NCI-H1105 treated with DMSO at 0.1 percent for 48 hours (cell line): ENCODE measurements around the gene RANGAP1.
"Not testable (repeated sequence)": the region's sequence is repeated elsewhere in the genome, so short reads cannot be mapped to it uniquely, and the experiment has no call there.

Source experiments
- DNase-seq: peaks from one replicate; lab custom pipeline; 2025; lab: John Stamatoyannopoulos, UW

RANGAP1 gene

DNA sequence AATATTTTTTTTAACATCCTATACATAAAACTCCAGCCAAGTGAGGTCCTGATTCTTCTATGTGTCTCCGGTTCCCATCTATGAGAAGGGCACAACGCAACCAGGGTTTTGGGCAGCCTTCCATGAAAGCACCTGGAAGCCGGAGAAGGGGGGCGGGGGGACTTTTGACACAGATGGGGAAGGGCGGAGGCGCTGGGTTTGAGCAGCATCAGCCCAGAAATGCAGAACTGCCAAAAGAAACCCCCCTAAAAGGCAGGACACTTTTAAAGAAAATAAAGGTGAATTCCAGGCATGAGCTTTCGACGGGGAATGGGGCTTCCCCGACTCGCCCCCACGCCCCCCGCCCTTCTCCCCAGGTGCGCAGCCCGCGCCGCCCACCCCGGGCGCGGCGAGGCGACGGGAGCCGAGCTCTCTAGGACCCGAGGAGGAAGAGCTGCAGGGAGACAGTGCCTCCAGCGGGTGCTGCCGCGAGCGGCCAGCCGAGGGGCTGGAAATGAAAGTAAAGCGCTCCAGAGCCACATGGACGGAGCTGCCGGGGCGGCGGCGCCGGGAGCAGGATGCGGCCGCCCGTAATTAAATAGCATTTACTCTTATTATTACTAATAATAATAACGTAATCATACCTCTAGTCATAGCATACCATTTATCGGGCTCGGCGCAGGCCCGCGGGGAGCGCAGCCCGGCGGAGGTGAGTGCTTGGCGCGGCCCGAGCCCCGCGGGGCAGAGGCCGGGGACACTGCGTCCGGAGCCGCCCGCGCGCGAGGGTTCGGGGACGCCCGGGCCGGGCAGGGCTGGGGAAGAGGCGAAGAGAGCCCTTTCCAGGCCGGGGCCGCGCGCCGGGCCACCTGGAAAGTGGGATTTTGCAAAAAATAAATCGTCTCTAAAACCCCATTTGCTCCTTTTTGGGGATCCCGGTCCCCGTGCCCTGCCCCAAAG, 15.4 kb upstream of the RANGAP1 start, which contains the start of gene ZC3H7B:
Gene ZC3H7B (plus strand): TSS at position 441 of the 936 bp plus-strand sequence. CDS start 19,136 bp downstream, outside the sequence.
- DNase-seq, result peak; percentile 77

DNA sequence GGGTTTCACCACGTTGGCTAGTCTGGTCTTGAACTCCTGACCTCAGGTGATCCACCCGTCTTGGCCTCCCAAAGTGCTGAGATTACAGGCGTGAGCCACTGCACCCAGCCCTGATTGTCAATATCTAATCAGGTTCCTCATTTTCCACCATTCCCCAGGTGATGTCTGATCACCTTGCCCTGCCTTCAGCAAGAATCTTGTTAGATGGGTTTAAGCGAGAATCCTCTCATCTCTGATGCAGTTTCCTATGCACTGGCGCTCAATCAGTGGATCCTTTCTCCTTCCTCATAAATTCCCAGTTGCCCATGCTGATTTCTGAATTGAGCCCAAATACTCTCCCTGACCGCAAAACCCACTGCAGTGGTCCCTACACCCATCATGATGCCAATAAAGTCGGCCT, 14.7 kb upstream of the RANGAP1 start:
- no peak for DNase-seq

DNA sequence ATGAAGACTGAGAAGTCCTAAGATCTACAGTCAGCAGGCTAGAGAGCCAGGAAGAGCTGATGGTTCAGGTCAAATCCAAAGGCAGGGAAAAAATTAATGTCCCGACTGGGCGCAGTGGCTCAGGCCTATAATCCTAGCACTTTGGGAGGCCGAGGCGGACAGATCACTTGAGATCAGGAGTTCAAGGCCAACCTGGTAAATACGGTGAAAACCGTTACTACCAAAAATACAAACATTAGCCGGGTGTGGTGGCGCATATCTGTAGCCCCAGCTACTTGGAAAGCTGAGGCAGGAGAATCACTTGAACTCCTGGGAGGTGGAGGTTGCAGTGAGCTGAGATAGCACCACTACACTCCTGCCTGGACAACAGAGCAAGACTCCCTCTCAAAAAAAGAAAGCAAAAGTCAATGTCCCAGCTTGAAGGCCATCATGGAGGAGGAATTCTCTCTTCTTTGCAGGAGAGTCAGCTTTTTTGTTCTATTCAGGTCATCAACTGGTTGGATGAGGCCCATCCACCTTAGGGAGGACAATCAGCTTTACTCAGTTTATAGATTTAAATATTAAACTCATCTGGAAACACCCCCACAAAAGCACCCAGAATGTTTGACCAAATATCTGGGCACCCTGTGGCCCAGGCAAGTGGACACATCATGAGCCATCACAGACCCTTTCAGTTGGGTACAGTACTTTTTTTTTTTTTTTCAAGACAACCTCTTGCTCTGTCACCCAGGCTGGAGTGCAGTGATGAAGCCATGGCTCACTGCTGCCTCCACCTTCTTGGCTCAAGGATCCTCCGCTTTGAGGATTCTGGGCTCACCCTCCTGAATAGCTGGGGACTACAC, 11.1 kb upstream of the RANGAP1 start:
- no peak for DNase-seq

DNA sequence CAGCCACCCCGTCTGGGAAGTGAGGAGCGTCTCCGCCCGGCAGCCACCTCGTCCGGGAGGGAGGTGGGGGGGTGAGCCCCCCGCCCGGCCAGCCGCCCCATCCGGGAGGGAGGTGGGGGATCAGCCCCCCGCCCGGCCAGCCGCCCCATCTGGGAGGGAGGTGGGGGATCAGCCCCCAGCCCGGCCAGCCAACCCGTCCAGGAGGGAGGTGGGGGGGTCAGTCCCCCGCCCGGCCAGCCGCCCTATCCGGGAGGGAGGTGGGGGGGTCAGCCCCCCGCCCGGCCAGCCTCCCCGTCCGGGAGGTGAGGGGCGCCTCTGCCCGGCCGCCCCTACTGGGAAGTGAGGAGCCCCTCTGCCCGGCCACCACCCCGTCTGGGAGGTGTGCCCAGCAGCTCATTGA, 8.8 kb upstream of the RANGAP1 start:
- DNase-seq, result not testable (repeated sequence)

DNA sequence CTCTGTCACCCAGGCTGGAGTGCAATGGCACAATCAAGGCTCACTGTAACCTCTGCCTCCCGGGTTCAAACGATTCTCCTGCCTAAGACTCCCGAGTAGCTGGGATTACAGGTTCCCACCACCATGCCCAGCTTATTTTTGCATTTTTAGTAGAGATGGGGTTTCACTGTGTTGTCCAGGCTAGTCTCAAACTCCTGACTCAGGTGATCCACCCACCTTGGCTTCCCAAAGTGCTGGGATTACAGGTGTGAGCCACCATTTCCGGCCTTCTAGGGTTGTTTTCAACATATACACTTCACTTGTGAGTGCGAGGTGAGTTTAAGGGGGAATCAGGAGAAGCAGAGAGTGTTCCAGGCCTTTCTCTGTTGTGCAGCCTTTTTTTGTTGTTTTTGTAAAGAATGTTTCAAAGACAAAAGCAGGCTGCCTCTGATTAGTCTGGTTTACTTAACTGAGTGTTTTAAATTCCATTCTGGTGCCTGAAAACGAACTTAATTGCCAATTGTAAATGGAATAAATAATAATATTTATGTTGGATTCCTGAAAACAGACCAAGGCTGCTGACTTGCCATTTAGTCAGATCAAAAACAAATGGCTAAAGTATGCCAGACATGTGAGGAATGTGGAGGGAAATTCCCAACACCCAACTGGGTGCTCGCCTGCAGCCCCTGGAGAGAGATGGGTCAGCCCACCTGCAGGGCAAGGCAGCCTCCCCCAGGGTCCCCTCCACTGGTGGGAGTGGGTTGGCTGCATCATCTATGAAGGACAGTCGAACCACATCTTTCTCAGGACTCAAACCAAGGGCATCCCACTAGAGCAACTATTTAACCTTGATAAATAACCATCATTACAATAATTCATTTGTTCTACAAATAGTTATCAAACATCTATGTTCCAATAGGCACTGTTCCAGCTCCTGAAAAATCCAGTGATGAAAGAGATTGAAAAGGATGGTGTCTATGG, 4.6 kb upstream of the RANGAP1 start:
- no peak for DNase-seq

DNA sequence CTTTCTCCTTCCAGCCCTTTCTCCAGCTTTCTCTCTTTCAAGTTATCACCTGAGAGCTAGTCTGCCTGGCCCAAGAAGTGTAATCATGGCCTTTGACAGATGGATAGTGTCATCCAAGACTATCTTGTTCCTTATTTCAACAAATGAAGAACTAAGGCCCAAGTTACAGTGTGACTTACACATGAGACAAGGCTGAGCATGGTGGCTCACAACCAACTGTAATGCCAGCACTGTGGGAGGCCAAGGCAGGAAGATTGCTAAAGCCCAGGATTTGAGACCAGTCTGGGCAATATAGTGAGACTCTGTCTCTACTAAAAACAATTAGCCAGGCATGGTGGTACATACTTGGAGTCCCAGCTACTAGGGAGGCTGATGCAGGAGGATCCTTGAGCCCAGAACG, 3.7 kb upstream of the RANGAP1 start:
- DNase-seq, result no peak

DNA sequence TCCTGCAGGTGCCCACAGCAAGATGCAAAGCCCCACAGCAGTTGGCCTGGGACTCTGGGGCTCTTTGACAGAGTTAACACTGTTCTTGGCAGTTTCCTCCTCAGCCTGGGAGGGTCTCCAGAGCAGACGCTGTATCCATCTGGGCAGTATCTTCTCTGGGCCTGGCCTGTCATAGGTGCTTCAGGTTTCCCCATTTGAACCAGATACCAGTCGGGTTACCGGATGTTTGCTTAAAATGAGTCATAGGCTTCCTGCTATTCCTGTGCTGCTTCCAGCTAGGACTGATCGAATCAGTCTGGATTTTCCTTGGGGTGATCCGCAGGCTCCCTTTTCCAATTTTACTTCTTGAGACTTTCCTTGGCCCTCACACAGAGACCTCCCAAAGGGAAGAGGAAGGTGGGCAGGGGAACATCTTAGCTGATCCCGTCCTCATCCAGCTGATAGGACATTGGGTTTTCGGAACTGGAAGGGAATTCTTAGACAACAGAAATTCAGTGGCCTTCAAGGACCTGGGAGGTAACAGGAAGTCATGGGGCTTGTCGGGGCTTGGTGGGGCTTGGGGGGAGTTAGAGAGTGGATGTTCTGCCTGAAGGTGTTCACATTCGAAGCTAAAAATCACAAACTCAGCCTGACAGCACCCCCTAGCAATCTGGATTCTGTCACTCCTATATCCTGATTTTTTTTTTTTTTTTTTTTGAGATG, 2.4 kb upstream of the RANGAP1 start:
- no peak for DNase-seq

DNA sequence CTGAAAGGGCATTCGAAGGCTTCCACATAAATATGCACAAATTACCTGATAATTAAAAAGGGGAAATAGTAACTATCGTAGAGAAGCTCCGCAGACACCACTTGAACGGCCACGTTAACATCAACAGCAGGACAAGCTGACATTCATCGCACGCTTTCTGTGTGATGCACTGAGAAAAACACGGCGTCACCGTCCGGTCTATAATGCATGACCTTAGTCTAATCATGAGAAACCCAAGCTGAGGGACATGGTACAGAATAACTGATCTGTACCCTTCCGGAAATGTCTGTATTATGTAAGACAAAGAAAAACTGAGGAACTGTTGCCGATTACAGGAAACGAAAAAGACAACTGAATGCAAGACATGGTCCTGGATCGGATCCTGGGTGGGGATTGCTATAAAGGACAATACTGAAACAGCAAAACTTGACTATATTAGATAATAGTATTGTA, 678 bp upstream of the RANGAP1 start:
- peak; percentile 18 for DNase-seq

DNA sequence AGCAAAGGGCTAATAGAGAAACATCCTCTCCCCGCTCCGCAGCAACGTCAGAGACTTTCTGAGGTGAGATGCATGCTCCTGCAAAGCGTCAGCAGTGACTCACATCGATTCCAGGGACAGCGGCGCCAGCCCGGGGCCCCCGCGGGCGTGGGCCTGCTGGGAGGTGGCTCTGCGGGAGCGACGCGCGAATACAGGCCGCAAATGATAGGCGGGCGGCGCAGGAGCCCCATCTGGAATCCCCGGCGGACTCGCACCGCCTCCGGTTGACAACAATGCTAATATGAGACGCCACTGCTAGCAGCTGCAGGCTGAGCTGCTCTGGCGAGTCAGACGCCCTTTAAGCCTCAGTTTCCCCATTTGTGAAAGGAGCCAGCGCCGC, 557 bp downstream of the RANGAP1 start:
- peak; percentile 47 for DNase-seq

DNA sequence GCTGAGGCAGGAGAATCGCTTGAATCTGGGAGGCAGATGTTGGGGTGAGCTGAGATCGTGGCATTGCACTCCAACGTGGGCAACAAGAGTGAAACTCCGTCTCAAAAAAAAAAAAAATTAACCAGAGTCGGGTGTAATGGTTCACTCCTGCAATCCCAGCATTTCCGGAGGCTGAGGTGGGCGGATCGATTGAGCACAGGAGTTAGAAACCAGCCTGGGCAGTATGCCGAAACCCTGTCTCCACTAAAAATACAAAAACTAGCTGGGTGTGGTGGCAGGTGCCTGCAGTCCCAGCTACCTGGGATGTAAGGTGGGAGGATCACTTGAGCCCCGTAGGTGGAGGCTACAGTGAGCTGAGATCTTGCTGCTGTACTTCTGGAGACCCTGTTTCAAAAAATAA, 1.5 kb downstream of the RANGAP1 start:
- no peak for DNase-seq

DNA sequence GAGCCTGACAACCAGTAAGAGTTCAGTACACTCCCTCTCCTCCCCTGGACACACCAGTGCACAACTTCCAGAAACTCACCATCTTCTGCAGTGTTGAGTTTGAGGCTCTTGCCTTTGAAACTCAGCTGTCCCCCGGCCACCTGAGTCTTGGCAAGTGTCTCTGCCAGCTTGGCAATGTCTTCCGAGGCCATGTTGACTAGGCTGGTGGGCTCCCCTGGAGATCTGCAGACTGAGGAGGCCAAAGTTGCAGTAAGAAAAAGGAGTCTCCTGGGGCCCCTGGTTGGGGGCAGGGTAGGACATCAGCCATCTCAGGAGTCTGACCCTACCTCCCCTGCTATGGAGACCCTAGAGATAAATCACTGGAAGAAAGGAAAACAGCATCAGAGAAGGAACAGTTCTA, 5.1 kb downstream of the RANGAP1 start:
- DNase-seq, result no peak

DNA sequence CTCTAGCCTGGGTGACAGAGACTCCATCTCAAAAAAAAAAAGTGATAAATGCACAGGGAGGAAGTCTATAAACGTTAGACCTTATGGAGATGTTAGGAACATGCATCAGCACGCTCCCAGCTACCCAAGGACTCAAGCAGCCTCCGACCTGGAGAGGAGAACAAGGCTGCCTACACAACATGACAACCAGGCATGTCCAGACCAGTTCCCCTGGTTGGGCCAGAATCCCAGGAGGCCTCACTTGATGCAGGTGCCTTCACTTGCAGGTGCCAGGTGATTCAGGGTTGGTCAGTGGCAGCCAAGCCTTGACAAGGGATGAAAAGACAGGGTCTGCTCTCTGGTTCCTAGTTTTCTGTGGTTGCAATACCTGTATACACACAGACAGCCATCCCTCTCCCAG, 5.9 kb downstream of the RANGAP1 start:
- peak; percentile 74 for DNase-seq

DNA sequence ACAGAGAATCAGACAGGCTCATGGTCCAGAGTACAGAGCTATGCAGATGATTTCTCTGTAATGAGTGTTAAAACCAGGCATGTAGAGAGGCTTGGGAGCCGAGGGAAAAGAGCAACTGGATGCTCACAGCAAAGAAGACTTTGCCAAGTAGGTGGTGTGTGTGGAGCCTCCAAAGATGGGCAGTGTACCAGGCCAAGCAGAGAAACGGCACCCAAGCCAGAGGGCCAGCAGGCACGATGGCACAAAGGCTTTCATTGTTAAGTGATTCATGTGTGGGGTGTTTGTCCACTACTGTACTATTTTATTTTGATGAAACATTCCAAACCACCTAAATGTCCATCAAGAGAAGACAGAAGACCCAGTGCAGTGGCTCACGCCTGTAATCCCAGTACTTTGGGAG, 11.1 kb downstream of the RANGAP1 start:
- DNase-seq, result no peak

DNA sequence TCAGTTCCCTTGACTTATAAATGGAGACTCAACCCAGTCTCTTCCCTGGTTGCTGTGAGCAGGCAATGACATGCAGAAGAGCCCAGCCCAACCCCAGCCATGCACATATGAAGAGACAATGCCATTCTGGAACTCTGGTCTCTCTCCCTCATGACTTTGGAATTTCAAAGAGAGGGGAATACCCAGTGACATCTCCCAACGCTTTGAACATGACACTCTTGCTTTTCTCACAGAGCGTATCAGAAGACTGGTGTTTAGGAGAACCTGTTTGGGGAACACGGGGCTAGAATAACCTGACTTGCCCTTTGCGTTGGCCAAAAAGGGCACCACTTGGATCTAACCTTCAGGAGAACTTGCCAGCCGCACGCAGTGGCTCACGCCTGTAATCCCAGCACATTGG, 12.9 kb downstream of the RANGAP1 start:
- no peak for DNase-seq

DNA sequence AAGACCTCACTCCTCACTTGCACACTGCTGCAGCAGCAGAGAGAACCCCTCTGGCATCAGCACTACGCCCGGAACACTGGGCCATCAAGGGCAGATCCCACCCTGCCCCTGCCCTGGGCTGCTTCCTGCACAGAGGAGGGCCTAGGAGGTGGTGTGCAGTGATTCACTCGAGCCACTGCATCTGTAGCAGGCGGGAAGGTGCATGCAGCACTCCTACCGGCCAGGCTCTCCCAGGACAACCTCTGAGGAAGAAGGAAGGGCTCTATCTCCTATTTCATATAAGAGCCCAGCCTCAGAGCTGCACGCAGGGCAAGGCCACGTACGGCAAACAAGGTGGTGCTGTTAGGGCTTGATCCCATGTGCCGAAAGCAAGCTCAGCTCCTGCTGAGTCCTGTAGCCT, 14.2 kb downstream of the RANGAP1 start:
- DNase-seq, result no peak

DNA sequence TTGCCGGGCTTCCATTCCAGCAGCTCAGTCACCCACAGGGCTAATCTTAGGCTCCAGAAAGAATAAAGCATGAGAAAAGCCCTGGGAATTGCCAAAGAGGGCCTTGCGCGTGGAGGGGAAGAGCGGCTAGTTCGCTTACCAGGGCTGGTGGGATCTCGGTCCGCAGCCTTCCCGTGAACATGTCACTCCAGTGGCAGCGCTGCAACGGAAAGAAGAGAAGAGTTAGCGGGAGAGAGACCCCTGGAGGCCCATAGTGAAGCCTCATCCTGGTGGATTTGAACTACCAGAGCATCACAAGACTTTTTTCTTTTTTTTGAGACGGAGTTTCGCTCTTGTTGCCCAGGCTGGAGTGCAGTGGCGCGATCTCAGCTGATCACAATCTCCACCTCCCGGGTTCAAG, 18.0 kb downstream of the RANGAP1 start:
- DNase-seq, result no peak

DNA sequence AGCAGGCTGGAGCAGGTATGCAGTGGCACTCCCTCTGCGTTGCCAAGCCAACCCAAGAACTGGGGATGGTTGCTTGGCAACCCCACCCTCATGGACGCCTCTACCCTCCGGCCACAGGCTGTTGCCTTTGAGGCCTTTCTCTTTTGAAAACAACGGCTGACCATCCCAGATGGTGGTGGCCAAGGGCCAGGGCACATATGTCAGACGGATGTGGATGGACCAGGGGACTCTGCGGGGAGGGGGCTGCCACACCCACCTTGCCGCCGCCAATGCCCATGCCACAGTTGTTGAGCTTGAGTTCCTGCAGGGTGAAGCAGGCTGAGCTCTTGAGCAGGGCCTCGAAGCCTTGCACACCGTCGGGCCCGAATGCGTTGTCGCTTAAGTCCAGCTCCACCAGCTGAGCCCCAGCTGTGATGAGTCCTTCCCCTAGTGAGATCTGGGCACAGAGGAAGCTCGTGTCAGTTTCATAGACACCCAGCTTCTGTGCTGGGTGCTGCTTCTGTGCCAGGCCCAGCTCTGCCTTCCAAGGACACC, 21.5 kb downstream of the RANGAP1 start:
- DNase-seq, result no peak

DNA sequence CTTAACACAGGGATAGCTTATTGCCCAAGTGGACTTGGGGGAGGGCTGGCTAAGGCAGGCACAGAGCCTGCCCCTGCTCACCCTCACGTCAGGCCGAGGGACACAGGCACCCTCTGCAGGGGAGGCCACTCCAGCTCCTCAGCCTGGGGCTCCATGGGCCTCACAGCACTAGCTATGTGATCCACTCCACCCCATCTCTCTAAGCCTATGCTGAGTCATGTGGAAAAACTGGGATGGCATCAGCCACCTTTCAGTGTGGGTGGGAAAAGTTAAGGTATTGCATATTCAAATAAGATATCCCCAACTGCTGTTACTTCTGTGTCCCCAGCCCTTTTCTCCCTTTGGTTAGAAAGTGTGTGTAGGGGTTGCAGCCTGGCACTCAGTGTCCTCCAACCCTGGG, 22.3 kb downstream of the RANGAP1 start:
- no peak for DNase-seq

DNA sequence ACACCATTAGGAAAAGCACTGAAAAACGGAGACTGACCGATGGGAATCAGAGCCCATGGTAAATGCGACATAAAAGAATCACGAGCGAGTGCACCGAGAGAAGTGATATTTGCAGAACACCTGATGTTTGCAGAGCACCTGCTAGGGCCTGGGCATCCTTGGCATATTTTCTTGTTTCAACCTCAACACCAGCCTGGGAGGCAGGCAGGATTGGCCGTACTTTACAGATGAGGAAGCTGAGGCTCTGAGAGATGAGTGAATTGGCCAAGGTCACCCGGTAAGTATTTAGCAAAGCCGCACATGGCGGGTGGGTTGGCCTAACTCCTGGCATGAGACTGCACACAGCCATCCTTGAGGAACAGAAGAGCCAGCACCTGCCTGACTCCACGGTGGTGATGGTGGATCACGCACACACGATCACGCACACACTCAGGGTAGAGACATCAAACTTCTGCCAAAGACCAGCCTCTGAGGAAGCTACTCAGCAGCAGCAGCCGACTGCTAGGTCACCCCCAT, 23.7 kb downstream of the RANGAP1 start:
- no peak for DNase-seq

DNA sequence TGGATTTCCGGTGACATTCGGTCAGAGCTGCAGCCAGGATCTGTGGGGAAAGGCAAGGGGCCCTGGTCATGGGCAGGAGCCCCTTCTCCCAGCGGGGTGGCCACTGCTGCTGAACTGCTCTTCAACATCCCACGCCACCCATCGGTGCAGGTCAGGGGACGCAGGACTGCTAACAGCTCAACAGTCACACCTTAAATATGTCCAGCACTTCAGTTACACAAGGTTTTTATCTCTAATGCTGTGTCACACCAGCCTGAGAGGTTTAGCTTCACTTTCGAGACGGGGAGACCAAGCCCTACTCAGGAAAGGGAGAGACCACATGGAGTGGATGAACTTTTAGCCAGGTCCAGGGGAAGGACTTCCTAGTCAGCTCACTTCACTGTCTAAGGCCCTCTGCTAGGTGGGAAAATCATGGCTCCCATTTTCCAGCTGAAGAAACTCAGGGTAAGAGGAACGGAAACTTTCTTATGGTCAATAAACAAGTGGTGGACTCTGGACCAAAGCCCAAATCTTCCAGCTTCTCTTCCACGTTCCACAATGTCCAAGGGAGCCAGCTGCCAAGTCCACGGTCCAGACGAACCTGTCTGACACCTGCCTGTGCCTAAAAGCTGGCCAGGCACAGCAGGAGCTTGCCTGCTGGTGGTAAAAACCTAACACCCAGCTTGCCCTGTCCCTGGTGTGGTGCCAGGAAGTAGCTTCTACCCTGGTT, 24.3 kb downstream of the RANGAP1 start:
- no peak for DNase-seq
